Caco-2 (cell line): ENCODE measurements around the gene NGF. TPM values are rescaled to one million over a fixed set of nuclear protein-coding genes. Genes with fewer than 3 reads are reported as not detected.

Experiments used
- BruUV-seq: library from RNA; stranded (reverse); fragments of 400-500 nt; replicated peaks from 2 replicates; lab custom pipeline; 2021; lab: Mats Ljungman, UMichigan
- CTCF ChIA-PET: fragments of 300-600 bp; sonication (Branson Sonifier 250); formaldehyde crosslinking; loops from one replicate; lab custom pipeline; 2022; ENCODE audit warnings: antibody characterized with exemption; lab: Charles Lee
- POLR2A ChIA-PET: fragments of 300-600 bp; sonication (Branson Sonifier 250); formaldehyde crosslinking; loops from one replicate; lab custom pipeline; 2022; ENCODE audit warnings: antibody characterized with exemption; lab: Charles Lee
- DNase-seq, 2 experiments: peaks; one replicate each; pipeline versions ENCODE4 v3.0.0 to v3.0.0-alpha.2; 2020 to 2022
- H3K27me3 ChIP-seq: replicated peaks from 2 replicates; pipeline ENCODE4 v1.6.0; 2011; ENCODE audit warnings: low read length; ENCODE audit not compliant: control insufficient read depth, insufficient read depth
- H3K36me3 ChIP-seq: 2 replicates; pipeline ENCODE4 v1.5.1; 2011; ENCODE audit warnings: low read length; ENCODE audit not compliant: control insufficient read depth, insufficient read depth
- H3K4me1 ChIP-seq: fragments of 250-450 bp; sonication (Bioruptor Pico); 2 replicates; pipeline ENCODE4 v1.5.1; 2020; ENCODE audit warnings: mild to moderate bottlenecking
- H3K4me3 ChIP-seq: 2 replicates; pipeline ENCODE4 v1.5.1; 2011; ENCODE audit warnings: low read depth, mild to moderate bottlenecking, control low read depth, low read length
- H3K9me3 ChIP-seq: fragments of 250-450 bp; sonication (Bioruptor Pico); 2 replicates; pipeline ENCODE4 v1.5.1; 2020; ENCODE audit warnings: mild to moderate bottlenecking, moderate library complexity
- H3K27ac Mint-ChIP-seq: one replicate; pipeline ENCODE4 v1.8.0; 2022; ENCODE audit warnings: mixed read lengths; ENCODE audit not compliant: unreplicated experiment
- H3K27me3 Mint-ChIP-seq: one replicate; pipeline ENCODE4 v1.8.0; 2022; ENCODE audit warnings: mixed read lengths; ENCODE audit not compliant: insufficient read depth, unreplicated experiment
- H3K36me3 Mint-ChIP-seq: one replicate; pipeline ENCODE4 v1.8.0; 2022; ENCODE audit warnings: mild to moderate bottlenecking, mixed read lengths; ENCODE audit not compliant: insufficient read depth, unreplicated experiment
- H3K4me1 Mint-ChIP-seq: one replicate; pipeline ENCODE4 v1.8.0; 2022; ENCODE audit warnings: low read depth, mixed read lengths; ENCODE audit not compliant: unreplicated experiment
- H3K4me3 Mint-ChIP-seq: one replicate; pipeline ENCODE4 v1.8.0; 2022; ENCODE audit warnings: mild to moderate bottlenecking, moderate library complexity, mixed read lengths; ENCODE audit not compliant: unreplicated experiment
- H3K9me3 Mint-ChIP-seq: one replicate; pipeline ENCODE4 v1.8.0; 2022; ENCODE audit warnings: mixed read lengths; ENCODE audit not compliant: unreplicated experiment
- CTCF ChIP-seq, 2 experiments: fragments of 200-600 bp in 1 of 2; IDR thresholded peaks; 1 replicate in 1 of 2; 2 replicates in 1 of 2; pipeline versions ENCODE4 v1.5.1 to v1.8.0; 2011 to 2022; ENCODE audit warnings: antibody characterized with exemption in 1 of 2, control low read depth in 1 of 2, inconsistent platforms in 1 of 2, low read depth in 1 of 2, low read length in 1 of 2, mild to moderate bottlenecking in 1 of 2, moderate library complexity in 1 of 2; ENCODE audit not compliant: insufficient read depth in 1 of 2, severe bottlenecking in 1 of 2, unreplicated experiment in 1 of 2
- intact Hi-C: fragments of 100-400 bp; cut with micrococcal nuclease; formaldehyde crosslinking; loops from one replicate; pipeline ENCODE4 v1.10.0; 2022; ENCODE audit not compliant: unreplicated experiment
- total RNA-seq: library from RNA; stranded (reverse); gene quantifications from 2 replicates; pipeline ENCODE4 v1.2.3, GENCODE V29; 2022

The NGF gene
- total RNA-seq, 1 experiment from 2014 or later: not detected

GRCh38 chr1:115283249-115283648 lies 54.8 kb downstream of the NGF start:
- Histone ChIP-seq H3K36me3 (no peaks in the 10 kb centered on the region), H3K4me1 (no peaks in the 10 kb centered on the region), H3K4me3 (no peak overlapping the region), H3K27me3 (no peaks in the 10 kb centered on the region), H3K9me3 (no peaks in the 10 kb centered on the region)
- CTCF ChIA-PET: no interaction called here
- no peaks in the 10 kb centered on the region for H3K27me3 Mint-ChIP-seq
- H3K4me1 Mint-ChIP-seq: peaks cover 6% of the 10 kb centered on the region
- no TSS peak for BruUV-seq
- POLR2A ChIA-PET: no interaction called here
- no peak for TF ChIP-seq CTCF (IDR thresholded peaks at IDR 0.05; ENCODE audit: insufficient read depth in 1 of 2, low read depth in 1 of 2, low read length in 1 of 2, severe bottlenecking in 1 of 2, unreplicated experiment in 1 of 2)
- intact Hi-C loops: no loop called here
- H3K9me3 Mint-ChIP-seq: no peaks in the 10 kb centered on the region
- H3K36me3 Mint-ChIP-seq: no peaks in the 10 kb centered on the region
- no peak overlapping the region for H3K4me3 Mint-ChIP-seq
- no peak overlapping the region for H3K27ac Mint-ChIP-seq
- no peak for DNase-seq

GRCh38 chr1:115282807-115283208 lies 55.2 kb downstream of the NGF start:
- Histone ChIP-seq H3K9me3 (no peaks in the 10 kb centered on the region), H3K36me3 (no peaks in the 10 kb centered on the region), H3K4me1 (no peaks in the 10 kb centered on the region), H3K4me3 (no peak overlapping the region), H3K27me3 (no peaks in the 10 kb centered on the region)
- POLR2A ChIA-PET: no interaction called here
- Mint-ChIP-seq H3K4me1 (peaks cover 6% of the 10 kb centered on the region), H3K9me3 (no peaks in the 10 kb centered on the region), H3K27me3 (no peaks in the 10 kb centered on the region), H3K27ac (no peak overlapping the region), H3K4me3 (no peak overlapping the region), H3K36me3 (no peaks in the 10 kb centered on the region)
- no TSS peak for BruUV-seq
- CTCF ChIA-PET: no interaction called here
- no peak for TF ChIP-seq CTCF (IDR thresholded peaks at IDR 0.05; ENCODE audit: insufficient read depth in 1 of 2, low read depth in 1 of 2, low read length in 1 of 2, severe bottlenecking in 1 of 2, unreplicated experiment in 1 of 2)
- DNase-seq: no peak
- intact Hi-C loops: no loop called here

DNA sequence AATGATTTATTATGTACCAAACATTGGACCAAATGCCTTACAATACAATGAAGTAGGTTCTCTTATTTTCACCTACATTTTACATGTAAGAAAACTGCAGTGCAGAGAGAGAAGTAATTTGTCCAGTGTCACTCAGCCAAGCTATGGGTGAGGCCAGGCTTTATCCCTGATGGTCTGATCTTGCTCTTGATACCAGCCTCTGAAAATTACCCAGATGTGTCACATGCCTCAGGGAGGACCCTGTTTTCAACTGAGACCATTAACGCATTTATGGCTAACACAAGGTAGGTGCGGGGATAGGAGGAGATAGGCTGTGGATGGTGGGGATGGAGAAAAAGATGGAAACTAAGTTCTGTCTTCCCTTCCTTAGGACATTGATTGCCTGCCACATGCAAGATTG lies 56.9 kb downstream of the NGF start:
- TF ChIP-seq CTCF (IDR thresholded peaks at IDR 0.05; ENCODE audit: insufficient read depth in 1 of 2, low read depth in 1 of 2, low read length in 1 of 2, severe bottlenecking in 1 of 2, unreplicated experiment in 1 of 2): no peak
- H3K9me3 ChIP-seq: no peaks in the 10 kb centered on the region
- BruUV-seq: no TSS peak
- Mint-ChIP-seq H3K4me3 (no peak overlapping the region), H3K36me3 (no peaks in the 10 kb centered on the region), H3K4me1 (peaks cover 6% of the 10 kb centered on the region), H3K27ac (no peak overlapping the region), H3K27me3 (no peaks in the 10 kb centered on the region), H3K9me3 (no peaks in the 10 kb centered on the region)
- no peak for DNase-seq
- no peaks in the 10 kb centered on the region for H3K4me1 ChIP-seq
- intact Hi-C loops: no loop called here
- CTCF ChIA-PET: no interaction called here
- no peak overlapping the region for H3K4me3 ChIP-seq
- H3K27me3 ChIP-seq: no peaks in the 10 kb centered on the region
- no peaks in the 10 kb centered on the region for H3K36me3 ChIP-seq
- POLR2A ChIA-PET: no interaction called here
